Measurements from ENCODE around the gene DOCK9.
A peak's percentile ranks its signal among the peaks of the same experiment; 100 is the strongest.

Gene DOCK9

GRCh38 chr13:98879957-98880356 is 97.9 kb downstream of the DOCK9 start:
- in situ Hi-C loops (cut with HindIII; ENCODE audit: low sequenced_read_pairs): no loop called here
- no peak for DNase-seq (ENCODE audit: low read depth)

GRCh38 chr13:98879127-98879520 is 98.7 kb downstream of the DOCK9 start:
- in situ Hi-C loops (cut with HindIII; ENCODE audit: low sequenced_read_pairs): no loop called here
- no peak for DNase-seq (ENCODE audit: low read depth)
- peak; percentile 15 for TF ChIP-seq CTCF (IDR thresholded peaks at IDR 0.05; ENCODE audit: low read depth, low read length, missing control alignments)
- no peak overlapping the region for H3K4me3 ChIP-seq (ENCODE audit: low read depth, low read length)

More at GRCh38 chr13:98879957-98880356, 97.9 kb downstream of the DOCK9 start:
- no peak overlapping the region for H3K4me3 ChIP-seq (ENCODE audit: low read depth, low read length)
- no peak for TF ChIP-seq CTCF (IDR thresholded peaks at IDR 0.05; ENCODE audit: low read depth, low read length, missing control alignments)

GRCh38 chr13:98878486-98879126 is 99.3 kb downstream of the DOCK9 start:
- DNase-seq (ENCODE audit: low read depth): no peak
- in situ Hi-C loops (cut with HindIII; ENCODE audit: low sequenced_read_pairs): no loop called here
- TF ChIP-seq CTCF (IDR thresholded peaks at IDR 0.05; ENCODE audit: low read depth, low read length, missing control alignments): no peak
- H3K4me3 ChIP-seq (ENCODE audit: low read depth, low read length): no peak overlapping the region

GRCh38 chr13:98877936-98878335 is 99.9 kb downstream of the DOCK9 start:
- in situ Hi-C loops (cut with HindIII; ENCODE audit: low sequenced_read_pairs): no loop called here
- no peak for TF ChIP-seq CTCF (IDR thresholded peaks at IDR 0.05; ENCODE audit: low read depth, low read length, missing control alignments)
- DNase-seq (ENCODE audit: low read depth): no peak
- no peak overlapping the region for H3K4me3 ChIP-seq (ENCODE audit: low read depth, low read length)

GRCh38 chr13:98877466-98877865 is 100.4 kb downstream of the DOCK9 start:
- no peak for TF ChIP-seq CTCF (IDR thresholded peaks at IDR 0.05; ENCODE audit: low read depth, low read length, missing control alignments)
- DNase-seq (ENCODE audit: low read depth): no peak
- H3K4me3 ChIP-seq (ENCODE audit: low read depth, low read length): no peak overlapping the region
- in situ Hi-C loops (cut with HindIII; ENCODE audit: low sequenced_read_pairs): no loop called here

- in situ Hi-C loops (cut with HindIII; ENCODE audit: low sequenced_read_pairs): no loop called here
- no peak overlapping the region for H3K4me3 ChIP-seq (ENCODE audit: low read depth, low read length)
- TF ChIP-seq CTCF (IDR thresholded peaks at IDR 0.05; ENCODE audit: low read depth, low read length, missing control alignments): no peak
- no peak for DNase-seq (ENCODE audit: low read depth)
These were observed 102.6 kb downstream of the DOCK9 start for GRCh38 chr13:98875146-98875729.

Data from astrocyte of the cerebellum (primary cell).